OCI-LY7 (cell line): ENCODE data around the gene GJD2. TPM values are rescaled to one million over a fixed set of nuclear protein-coding genes. Genes with fewer than 3 reads are reported as not detected.

Experiments used
- BruUV-seq: library from RNA; stranded (reverse); fragments of 400-500 nt; replicated peaks from 2 replicates; lab custom pipeline; 2021; lab: Mats Ljungman, UMichigan
- CTCF ChIA-PET: fragments of 300-600 bp; sonication (Branson Sonifier 250); formaldehyde crosslinking; loops from one replicate; lab custom pipeline; 2022; ENCODE audit warnings: antibody characterized with exemption; ENCODE audit not compliant: unreplicated experiment; lab: Charles Lee
- POLR2A ChIA-PET: fragments of 300-600 bp; sonication (Branson Sonifier 250); formaldehyde crosslinking; loops from one replicate; lab custom pipeline; 2022; ENCODE audit warnings: antibody characterized with exemption; lab: Charles Lee
- DNase-seq: peaks from one replicate; pipeline ENCODE4 v3.0.0-alpha.2; 2015; ENCODE audit warnings: low spot score
- H2AFZ ChIP-seq: fragments of 200-600 bp; sonication (generic), shearing (Covaris generic); 2 replicates; pipeline ENCODE4 v1.6.1; 2014; ENCODE audit warnings: mild to moderate bottlenecking, antibody characterized with exemption, low read length, moderate library complexity
- H3K27ac ChIP-seq: fragments of 200-600 bp; sonication (generic); 2 replicates; pipeline ENCODE4 v1.5.1; 2014; ENCODE audit warnings: mixed run types, low read depth, mild to moderate bottlenecking, moderate library complexity, low read length, inconsistent platforms; ENCODE audit not compliant: poor library complexity, severe bottlenecking
- H3K36me3 ChIP-seq: fragments of 200-600 bp; sonication (generic); 2 replicates; pipeline ENCODE4 v1.6.1; 2014; ENCODE audit warnings: mild to moderate bottlenecking, antibody characterized with exemption, low read length, moderate library complexity, mixed read lengths; ENCODE audit not compliant: insufficient read depth
- H3K4me1 ChIP-seq: fragments of 200-600 bp; sonication (generic); 2 replicates; pipeline ENCODE4 v1.5.1; 2014; ENCODE audit warnings: mild to moderate bottlenecking, low read length; ENCODE audit not compliant: insufficient read depth, poor library complexity, severe bottlenecking
- H3K4me2 ChIP-seq: fragments of 200-600 bp; sonication (generic); 2 replicates; pipeline ENCODE4 v1.6.1; 2014; ENCODE audit warnings: mild to moderate bottlenecking, low read length
- H3K4me3 ChIP-seq: fragments of 200-600 bp; sonication (generic); 2 replicates; pipeline ENCODE4 v1.5.1; 2014; ENCODE audit warnings: mild to moderate bottlenecking, low read depth, low read length; ENCODE audit not compliant: poor library complexity, severe bottlenecking
- H3K79me2 ChIP-seq: fragments of 200-600 bp; sonication (generic); 2 replicates; pipeline ENCODE4 v1.6.1; 2016; ENCODE audit warnings: low read depth, mild to moderate bottlenecking, low read length, moderate library complexity, mixed read lengths; ENCODE audit not compliant: insufficient read depth
- H3K9me2 ChIP-seq: fragments of 200-600 bp; sonication (generic); 2 replicates; pipeline ENCODE4 v1.6.1; 2016; ENCODE audit warnings: mild to moderate bottlenecking, low read length, mixed read lengths; ENCODE audit not compliant: insufficient read depth
- H3K9me3 ChIP-seq: fragments of 200-600 bp; sonication (generic); 2 replicates; pipeline ENCODE4 v1.6.1; 2014; ENCODE audit warnings: mild to moderate bottlenecking, mixed run types, low read length, mixed read lengths
- H4K20me1 ChIP-seq: fragments of 200-600 bp; sonication (generic); 2 replicates; pipeline ENCODE4 v1.6.1; 2014; ENCODE audit warnings: mild to moderate bottlenecking, antibody characterized with exemption, low read length, moderate library complexity, mixed read lengths; ENCODE audit not compliant: insufficient read depth
- EZH2phosphoT487 ChIP-seq: fragments of 200-600 bp; sonication (generic); IDR thresholded peaks from 2 replicates; pipeline ENCODE4 v1.6.1; 2018; ENCODE audit warnings: low read depth, borderline replicate concordance, mild to moderate bottlenecking, mixed run types, antibody characterized with exemption, low read length, moderate library complexity, mixed read lengths
- intact Hi-C: fragments of 100-400 bp; cut with micrococcal nuclease; formaldehyde crosslinking; loops from one replicate; pipeline ENCODE4 v1.10.0; 2022; ENCODE audit not compliant: unreplicated experiment
- total RNA-seq, 2 experiments: library from RNA; depleted of rRNA in 1 of 2; stranded (reverse); fragments of >200 nt in 1 of 2; shearing (Covaris generic) in 1 of 2; gene quantifications; 2 replicates each; pipeline ENCODE4 v1.2.3, GENCODE V29; 2014 to 2022
- TF ChIP-seq, protein P1 (sequence below): fragments of 200-600 bp; sonication (generic); conservative IDR thresholded peaks from 2 replicates; pipeline ENCODE4 v1.5.1; 2014; ENCODE audit warnings: mild to moderate bottlenecking, antibody characterized with exemption, low read length, moderate library complexity, mixed read lengths

The GJD2 gene
- total RNA-seq, 2 experiments from 2014 or later = not detected

DNA sequence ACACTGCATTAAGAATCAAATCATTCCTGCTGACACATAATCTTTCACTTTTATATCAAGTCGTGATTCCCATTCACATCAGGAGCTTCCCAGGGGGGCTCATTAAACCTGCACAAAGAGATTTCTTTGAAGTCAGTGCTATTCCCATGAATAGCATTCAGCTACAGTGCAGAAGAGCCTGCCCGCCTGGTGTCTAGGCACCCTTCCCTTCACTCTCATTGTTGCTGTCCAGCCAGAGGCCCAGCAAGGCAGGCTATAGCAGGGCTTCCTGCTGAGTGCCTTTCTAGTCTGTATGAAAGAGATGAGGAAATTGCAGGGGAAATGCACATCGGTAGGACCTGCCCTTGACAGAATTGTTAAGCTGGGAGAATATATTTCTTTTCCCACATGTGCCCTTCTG, 4.5 kb upstream of the GJD2 start:
- CTCF ChIA-PET = no interaction called here
- POLR2A ChIA-PET = no interaction called here
- Histone ChIP-seq H3K79me2 (no peaks in the 10 kb centered on the region), H3K36me3 (no peaks in the 10 kb centered on the region), H2AFZ (no peak overlapping the region), H3K4me3 (no peak overlapping the region), H3K9me2 (no peaks in the 10 kb centered on the region), H3K9me3 (no peaks in the 10 kb centered on the region), H3K4me2 (no peak overlapping the region), H3K4me1 (no peaks in the 10 kb centered on the region), H4K20me1 (no peaks in the 10 kb centered on the region), H3K27ac (no peak overlapping the region)
- BruUV-seq = no TSS peak
- DNase-seq = no peak
- TF ChIP-seq, protein P1, sequence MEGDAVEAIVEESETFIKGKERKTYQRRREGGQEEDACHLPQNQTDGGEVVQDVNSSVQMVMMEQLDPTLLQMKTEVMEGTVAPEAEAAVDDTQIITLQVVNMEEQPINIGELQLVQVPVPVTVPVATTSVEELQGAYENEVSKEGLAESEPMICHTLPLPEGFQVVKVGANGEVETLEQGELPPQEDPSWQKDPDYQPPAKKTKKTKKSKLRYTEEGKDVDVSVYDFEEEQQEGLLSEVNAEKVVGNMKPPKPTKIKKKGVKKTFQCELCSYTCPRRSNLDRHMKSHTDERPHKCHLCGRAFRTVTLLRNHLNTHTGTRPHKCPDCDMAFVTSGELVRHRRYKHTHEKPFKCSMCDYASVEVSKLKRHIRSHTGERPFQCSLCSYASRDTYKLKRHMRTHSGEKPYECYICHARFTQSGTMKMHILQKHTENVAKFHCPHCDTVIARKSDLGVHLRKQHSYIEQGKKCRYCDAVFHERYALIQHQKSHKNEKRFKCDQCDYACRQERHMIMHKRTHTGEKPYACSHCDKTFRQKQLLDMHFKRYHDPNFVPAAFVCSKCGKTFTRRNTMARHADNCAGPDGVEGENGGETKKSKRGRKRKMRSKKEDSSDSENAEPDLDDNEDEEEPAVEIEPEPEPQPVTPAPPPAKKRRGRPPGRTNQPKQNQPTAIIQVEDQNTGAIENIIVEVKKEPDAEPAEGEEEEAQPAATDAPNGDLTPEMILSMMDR = no peak
- intact Hi-C loops = no loop called here

DNA sequence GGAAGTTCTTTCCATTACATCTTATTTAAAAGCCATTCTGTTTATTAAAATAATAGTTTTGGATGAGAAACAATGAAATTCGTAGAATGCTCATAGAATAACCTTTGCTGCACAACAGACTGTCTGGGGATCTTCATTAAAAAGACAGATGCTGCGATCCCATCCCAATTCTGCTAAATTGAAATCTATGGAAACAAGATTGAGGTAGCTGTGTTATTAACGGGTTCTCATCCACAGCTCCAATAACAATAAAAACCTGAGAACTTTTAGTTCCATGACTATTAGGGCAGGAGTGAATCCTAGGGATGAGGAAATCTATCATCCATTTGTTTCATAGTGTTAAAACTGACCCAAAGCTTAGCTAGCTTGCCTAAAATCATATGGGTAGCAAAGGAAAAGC, 2.5 kb upstream of the GJD2 start:
- no peak for TF ChIP-seq EZH2phosphoT487
- TF ChIP-seq, protein P1 = no peak
- Histone ChIP-seq H3K4me1 (no peaks in the 10 kb centered on the region), H3K9me3 (no peaks in the 10 kb centered on the region), H3K4me3 (no peak overlapping the region), H3K27ac (no peak overlapping the region), H3K4me2 (no peak overlapping the region), H3K79me2 (no peaks in the 10 kb centered on the region), H2AFZ (no peak overlapping the region), H4K20me1 (no peaks in the 10 kb centered on the region), H3K36me3 (no peaks in the 10 kb centered on the region), H3K9me2 (no peaks in the 10 kb centered on the region)
- ChIA-PET CTCF (no interaction called here), POLR2A (no interaction called here)
- no peak for DNase-seq
- intact Hi-C loops = no loop called here
- BruUV-seq = no TSS peak

DNA sequence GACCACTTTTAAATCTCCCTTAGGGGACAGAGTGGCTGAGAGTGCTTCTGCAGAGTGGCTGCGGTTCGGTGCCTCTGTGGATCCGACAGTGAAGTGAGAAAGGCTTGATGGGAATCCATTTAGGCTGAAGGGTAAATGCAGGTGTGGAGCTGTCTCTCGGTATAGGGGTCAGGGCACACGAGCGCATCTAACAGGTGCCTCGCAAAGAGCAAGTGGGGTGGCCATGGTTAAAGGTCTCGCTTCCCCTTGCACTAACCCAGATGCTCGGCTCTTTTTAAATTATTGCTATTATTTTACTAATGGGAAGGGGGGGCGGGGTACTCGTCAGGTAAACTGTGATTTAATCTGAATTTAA, 598 bp upstream of the GJD2 start:
- DNase-seq = no peak
- H3K9me3 ChIP-seq = no peaks in the 10 kb centered on the region
- no peaks in the 10 kb centered on the region for H3K79me2 ChIP-seq
- no peaks in the 10 kb centered on the region for H3K9me2 ChIP-seq
- H3K36me3 ChIP-seq = no peaks in the 10 kb centered on the region
- no peak overlapping the region for H3K4me2 ChIP-seq
- no TSS peak for BruUV-seq
- H3K4me3 ChIP-seq = no peak overlapping the region
- intact Hi-C loops = no loop called here
- CTCF ChIA-PET = no interaction called here
- no peak overlapping the region for H2AFZ ChIP-seq
- TF ChIP-seq, protein P1 = no peak
- no peak for TF ChIP-seq EZH2phosphoT487
- no peaks in the 10 kb centered on the region for H3K4me1 ChIP-seq
- H3K27ac ChIP-seq = no peak overlapping the region
- no peaks in the 10 kb centered on the region for H4K20me1 ChIP-seq
- POLR2A ChIA-PET = no interaction called here
